ENCODE results near the gene TEAD1.
"Not testable (repeated sequence)": the region's sequence is repeated elsewhere in the genome, so short reads cannot be mapped to it uniquely, and the experiment has no call there.

Gene TEAD1

DNA sequence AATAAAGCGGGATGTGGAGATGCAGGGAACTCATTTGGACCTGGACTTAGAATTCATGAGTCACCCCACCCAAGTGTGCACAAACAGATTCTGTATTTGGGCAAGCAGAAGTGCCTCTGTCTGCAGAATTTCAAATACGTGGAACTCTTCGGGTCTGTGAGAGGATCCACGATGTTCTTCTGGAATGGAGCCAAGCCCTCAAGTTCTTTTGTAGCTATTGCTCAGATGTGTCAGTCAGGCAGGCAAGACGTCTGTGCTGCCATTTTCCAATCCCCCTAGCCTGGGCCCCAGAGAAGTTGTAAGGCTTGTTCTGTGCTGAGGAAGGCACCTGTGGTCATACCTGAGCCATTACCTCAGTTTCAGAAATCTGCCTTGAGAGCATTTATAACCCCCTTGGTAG is 202.1 kb downstream of the TEAD1 start:
- no peak for DNase-seq

DNA sequence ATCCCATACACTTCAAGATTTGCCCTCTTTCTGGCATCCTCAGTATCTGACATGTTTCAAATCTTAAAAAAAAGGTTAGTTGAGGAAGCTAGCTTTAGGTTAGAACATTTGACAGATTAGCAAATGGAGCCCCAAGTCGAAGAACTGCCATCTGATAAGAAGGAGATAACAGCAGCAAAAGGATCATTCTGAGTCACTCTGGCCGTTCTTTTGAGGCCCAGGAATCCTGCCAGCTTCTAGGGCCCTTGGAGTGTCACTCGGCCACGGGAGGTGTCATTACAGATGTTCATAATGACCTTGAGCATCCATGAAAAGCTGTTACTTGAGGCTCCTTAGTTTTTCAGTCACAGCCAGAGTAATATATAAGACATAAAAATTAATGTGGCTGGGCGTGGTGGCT is 202.8 kb downstream of the TEAD1 start:
- no peak for DNase-seq

GRCh38 chr11:12877508-12877907 is 203.3 kb downstream of the TEAD1 start:
- not testable (repeated sequence) for DNase-seq

DNA sequence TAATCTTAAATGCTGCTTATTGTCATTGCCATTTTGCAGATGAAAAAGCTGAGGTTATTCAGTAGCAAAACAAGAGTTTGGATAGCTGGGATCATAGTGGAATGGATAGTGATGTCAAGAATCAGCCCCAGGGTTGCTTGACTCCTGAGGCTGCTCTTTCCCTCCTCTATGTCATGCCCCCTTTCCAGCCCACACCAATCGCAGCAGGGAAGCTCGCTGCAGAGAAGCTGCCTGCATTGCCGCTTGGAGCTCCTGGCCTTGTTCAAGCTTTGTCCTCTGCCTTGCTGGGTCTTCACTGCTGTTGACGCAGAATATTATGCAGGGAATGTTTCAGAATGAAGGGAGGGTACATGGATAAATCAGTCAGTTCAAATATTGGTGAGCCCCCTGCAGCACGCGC is 206.1 kb downstream of the TEAD1 start:
- no peak for DNase-seq

- DNase-seq, result no peak
Measured at GRCh38 chr11:12882670-12883069, 208.4 kb downstream of the TEAD1 start.

DNA sequence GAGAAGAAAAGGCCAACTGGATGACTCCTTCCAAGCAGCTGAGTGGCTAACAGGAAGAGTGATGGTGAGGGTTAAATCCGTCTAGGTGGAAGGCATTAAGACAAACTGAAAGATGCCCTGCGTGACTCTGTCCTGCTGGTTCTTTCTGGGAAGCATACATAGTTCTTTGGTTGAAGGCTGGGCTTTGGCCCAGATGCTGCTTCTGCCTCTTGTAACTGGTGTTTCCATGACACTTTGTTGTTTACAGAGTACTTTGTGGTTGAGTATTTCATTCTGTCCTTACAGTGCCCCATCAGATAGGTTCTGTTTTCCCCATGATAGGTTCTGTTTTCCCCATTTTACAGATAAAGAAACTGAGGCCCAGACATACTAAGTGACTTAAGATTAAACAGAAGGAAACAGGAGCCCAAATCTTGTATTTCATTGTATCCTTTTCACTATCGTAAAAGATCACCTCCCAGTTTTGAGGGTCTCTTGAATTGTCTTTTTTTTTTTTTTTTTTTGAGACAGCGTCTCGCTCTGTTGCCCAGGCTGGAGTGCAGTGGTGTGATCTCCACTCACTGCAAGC is 210.6 kb downstream of the TEAD1 start:
- DNase-seq, result no peak

DNA sequence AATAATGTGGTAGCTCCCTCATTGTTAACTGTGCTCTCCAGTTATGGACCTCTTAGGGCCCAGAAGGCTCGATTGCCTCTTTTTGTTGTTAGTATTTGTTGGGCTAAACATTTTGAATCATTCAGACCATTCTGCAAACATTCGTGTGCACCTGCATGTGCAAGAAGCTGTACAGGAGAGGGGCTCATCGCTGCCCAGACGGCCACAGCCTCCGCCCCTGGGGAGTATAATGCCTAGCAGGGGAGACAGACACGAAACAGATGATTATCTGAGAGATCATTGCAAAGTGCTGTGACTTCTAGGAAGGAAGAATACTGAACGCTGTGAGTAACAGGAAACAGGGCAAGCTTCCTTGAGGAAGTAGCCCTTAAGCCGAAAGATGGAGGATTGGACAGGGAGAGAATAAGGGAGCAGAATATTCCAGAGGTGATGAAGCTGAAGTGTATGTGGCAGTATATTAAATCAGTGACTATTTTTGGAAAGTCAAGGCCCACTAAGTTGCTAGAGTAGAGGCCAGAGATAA is 211.6 kb downstream of the TEAD1 start:
- DNase-seq, result no peak

- no peak for DNase-seq
Measured at GRCh38 chr11:12886508-12886907, 212.3 kb downstream of the TEAD1 start.

- DNase-seq, result peak; percentile 58
Measured at GRCh38 chr11:12888525-12889158, 214.4 kb downstream of the TEAD1 start.

DNA sequence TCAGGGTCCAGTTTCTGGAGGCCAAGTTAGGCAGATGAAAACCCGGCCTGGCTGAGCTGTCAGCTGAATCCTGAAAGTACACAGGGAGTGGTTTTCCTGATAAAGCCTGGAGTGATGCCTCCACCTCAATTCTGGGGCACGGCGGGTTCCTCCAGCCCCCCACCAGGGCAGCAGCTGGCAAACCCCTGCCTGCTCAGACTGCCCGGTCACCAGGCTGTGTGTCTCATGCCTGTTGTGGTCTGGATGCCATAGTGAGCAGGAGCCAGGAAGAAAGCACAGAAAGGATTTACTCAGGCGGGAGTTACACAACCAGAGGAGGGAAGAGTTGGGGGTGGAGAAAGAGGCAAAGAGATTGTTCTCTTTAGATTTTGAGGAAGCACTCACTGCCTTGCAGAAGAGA is 215.0 kb downstream of the TEAD1 start:
- no peak for DNase-seq

- no peak for DNase-seq
Measured at GRCh38 chr11:12890476-12890875, 216.3 kb downstream of the TEAD1 start.

DNA sequence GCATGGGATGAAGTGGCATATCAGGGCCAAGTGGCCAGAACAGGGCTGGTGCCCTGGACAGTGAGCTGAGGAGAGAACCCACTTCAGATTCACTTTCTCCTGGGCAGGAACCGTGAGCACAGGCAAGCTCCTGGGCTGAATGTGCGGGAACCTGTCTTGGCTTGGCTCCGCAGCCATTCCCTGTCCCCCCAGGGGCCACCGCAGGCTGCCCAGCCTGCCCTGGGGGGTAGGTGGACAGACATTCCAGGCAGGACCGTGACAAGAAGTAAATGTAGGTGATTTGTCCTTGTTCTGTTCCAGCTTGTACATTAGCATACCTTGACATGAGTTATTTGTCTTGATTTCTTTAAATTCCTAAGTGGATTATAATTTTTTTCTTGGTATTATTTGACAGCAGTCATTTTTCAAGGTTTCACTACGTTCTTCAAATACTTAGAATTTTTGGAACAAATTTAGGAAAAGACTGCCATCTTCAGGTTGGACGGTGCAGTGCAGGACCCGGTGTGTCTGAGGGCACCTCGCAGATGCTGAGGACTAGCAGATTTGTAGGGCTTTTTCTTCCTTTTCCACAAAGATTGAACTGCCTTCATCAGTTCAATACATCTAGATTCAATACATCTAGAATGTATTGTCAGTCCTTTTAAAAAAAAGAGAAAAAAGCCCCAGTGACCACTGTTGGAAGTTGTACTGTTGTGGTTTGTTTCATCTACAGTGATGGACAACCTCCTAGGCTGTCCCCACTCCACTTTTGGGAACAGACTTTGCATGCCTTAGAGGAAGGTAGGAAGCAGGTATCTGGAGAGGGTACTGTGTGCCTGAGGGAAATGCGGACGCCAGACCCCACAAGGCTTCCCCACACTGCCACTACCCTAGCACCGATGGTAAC is 219.8 kb downstream of the TEAD1 start:
- peak; percentile 50 for DNase-seq

DNA sequence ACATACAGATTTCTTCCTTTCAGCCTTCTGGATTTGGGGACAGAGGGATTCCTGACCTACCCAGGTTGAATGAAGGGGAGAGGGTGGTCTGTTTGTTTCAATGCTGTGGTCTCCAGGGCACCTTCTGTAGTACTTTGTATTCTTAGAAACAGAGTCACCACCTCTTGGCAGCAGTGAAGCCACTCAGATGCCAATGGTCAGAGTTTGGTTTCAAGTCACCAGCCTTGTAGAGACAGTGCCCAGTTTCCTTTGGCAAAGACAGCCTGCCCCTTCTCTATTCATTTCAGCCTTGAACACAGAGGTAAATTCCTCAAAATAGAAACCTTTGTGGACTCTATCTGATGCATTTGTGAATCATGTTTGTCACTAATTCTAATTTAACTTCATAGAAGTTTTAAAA is 223.2 kb downstream of the TEAD1 start:
- DNase-seq, result no peak

- no peak for DNase-seq
Measured at GRCh38 chr11:12897867-12898266, 223.6 kb downstream of the TEAD1 start.

- DNase-seq, result no peak
Measured at GRCh38 chr11:12900496-12900895, 226.3 kb downstream of the TEAD1 start.

DNA sequence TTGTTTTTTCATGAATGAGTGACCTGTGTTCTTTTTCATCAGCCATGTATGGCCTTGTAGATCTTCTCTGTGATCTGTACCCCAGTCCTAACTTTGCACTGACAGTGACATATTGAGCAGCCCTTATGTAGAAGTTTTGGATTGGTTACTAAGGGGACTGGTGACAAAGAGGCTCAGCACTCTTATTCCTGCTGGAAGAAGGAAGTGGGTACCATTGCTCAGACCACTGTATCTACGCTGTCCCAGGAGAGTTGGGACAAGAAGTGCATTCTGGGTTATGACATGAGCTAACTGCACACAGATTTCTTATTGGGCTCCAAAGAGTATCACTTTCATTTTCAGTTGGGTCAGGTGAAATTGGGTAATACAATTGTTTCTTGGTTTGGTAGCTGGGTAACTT is 227.1 kb downstream of the TEAD1 start:
- no peak for DNase-seq

GRCh38 chr11:12901874-12902481 is 227.8 kb downstream of the TEAD1 start:
- DNase-seq, result no peak

- DNase-seq, result no peak
Measured at GRCh38 chr11:12902791-12903486, 228.7 kb downstream of the TEAD1 start.

GRCh38 chr11:12905435-12905834 is 231.2 kb downstream of the TEAD1 start:
- no peak for DNase-seq

DNA sequence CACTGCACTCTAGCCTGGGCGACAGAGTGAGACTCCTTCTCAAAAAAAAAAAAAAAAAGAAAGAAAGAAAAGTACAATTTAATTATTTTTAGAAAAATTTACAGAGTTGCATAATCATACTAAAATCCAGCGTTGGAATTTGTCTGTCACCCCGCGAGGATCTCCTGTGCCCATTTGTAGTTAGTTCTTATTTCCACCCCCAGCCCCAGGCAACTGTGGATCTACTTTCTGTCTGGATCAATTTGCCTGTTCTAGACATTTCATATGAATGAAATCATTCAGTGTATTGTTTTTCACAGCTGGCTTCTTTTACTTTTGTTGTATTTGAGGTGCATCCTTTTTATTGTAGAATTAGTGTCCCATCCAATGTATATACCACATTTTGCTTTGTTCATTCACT is 232.3 kb downstream of the TEAD1 start:
- DNase-seq, result no peak

GRCh38 chr11:12909879-12910278 is 235.7 kb downstream of the TEAD1 start:
- DNase-seq, result no peak

DNA sequence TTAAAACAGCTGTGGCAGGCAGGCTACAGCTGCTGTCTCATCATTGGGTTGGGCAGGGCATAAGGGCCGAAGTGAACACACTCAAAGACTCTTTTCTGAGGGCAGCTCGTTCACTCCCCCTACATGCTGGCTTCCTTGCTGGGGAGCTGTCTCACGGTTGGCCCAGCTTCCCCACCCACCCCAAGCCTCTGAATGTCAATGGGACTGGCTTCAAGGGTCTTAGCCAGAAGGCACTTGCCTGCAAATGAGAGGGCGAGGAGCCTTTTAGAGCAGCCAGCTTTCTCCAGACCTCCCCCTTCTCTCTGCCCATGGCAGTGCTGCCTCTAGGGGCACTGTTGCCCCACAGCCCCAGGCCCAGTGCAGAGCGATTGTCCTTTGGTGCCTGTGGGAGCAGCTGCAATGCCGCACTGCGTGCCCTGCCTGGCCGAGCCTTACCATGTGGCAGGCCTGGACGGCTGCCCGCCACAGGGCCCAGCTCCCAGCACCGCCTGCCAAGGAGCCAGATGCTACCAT is 240.2 kb downstream of the TEAD1 start:
- DNase-seq, result no peak

GRCh38 chr11:12915093-12915492 is 240.9 kb downstream of the TEAD1 start:
- no peak for DNase-seq

Measured in CD4-positive, alpha-beta T cell treated with Interleukin-17A for 1 hour (primary cell).